Natural killer cell (primary cell): ENCODE measurements around the gene MRPS16. TPM values are rescaled to one million over a fixed set of nuclear protein-coding genes. Genes with fewer than 3 reads are reported as not detected.

Experiments
- ATAC-seq, 3 donors: fragments of 150-1000 bp in 2 of 3; fragments of 200-7000 bp in 1 of 3; cut with Tn5 transposase; 1 replicate in 1 of 3; 2 replicates in 2 of 3; pipeline ENCODE4 v1.10.0; 2021; ENCODE audit warnings: mild to moderate bottlenecking in 2 of 3, moderate library complexity in 2 of 3
- DNase-seq, 2 donors: peaks; one replicate each; pipeline versions ENCODE4 v3.0.0 to v3.0.0-alpha.2; 2013 to 2021; ENCODE audit warnings: mixed read lengths in 1 of 2
- H3K27ac ChIP-seq: one replicate; pipeline ENCODE4 v1.5.1; 2013; ENCODE audit warnings: mild to moderate bottlenecking, low read length
- H3K27me3 ChIP-seq: one replicate; pipeline ENCODE4 v1.6.1; 2013; ENCODE audit warnings: low read length; ENCODE audit not compliant: control insufficient read depth, insufficient read depth
- H3K36me3 ChIP-seq: one replicate; pipeline ENCODE4 v1.6.1; 2013; ENCODE audit warnings: low read length; ENCODE audit not compliant: control insufficient read depth, insufficient read depth
- H3K4me1 ChIP-seq: one replicate; pipeline ENCODE4 v1.6.1; 2013; ENCODE audit warnings: low read length; ENCODE audit not compliant: control insufficient read depth, insufficient read depth
- H3K4me3 ChIP-seq: one replicate; pipeline ENCODE4 v1.5.1; 2013; ENCODE audit warnings: low read length
- H3K9me3 ChIP-seq: one replicate; pipeline ENCODE4 v1.6.1; 2013; ENCODE audit warnings: low read length; ENCODE audit not compliant: control insufficient read depth, insufficient read depth
- H3K27ac Mint-ChIP-seq, 2 donors: one replicate each; pipeline ENCODE4 v1.8.0; 2022; ENCODE audit warnings: mild to moderate bottlenecking in 2 of 2, mixed read lengths in 2 of 2, moderate library complexity in 1 of 2
- H3K27me3 Mint-ChIP-seq, 2 donors: one replicate each; pipeline ENCODE4 v1.8.0; 2022; ENCODE audit warnings: low read depth in 2 of 2, mixed read lengths in 2 of 2
- H3K36me3 Mint-ChIP-seq: one replicate; pipeline ENCODE4 v1.8.0; 2022; ENCODE audit warnings: mixed read lengths
- H3K4me1 Mint-ChIP-seq, 2 donors: one replicate each; pipeline ENCODE4 v1.8.0; 2022; ENCODE audit warnings: mixed read lengths in 2 of 2
- H3K4me3 Mint-ChIP-seq: one replicate; pipeline ENCODE4 v1.8.0; 2022; ENCODE audit warnings: mild to moderate bottlenecking, moderate library complexity, mixed read lengths
- H3K9me3 Mint-ChIP-seq, 2 donors: one replicate each; pipeline ENCODE4 v1.8.0; 2022; ENCODE audit warnings: mixed read lengths in 2 of 2
- WGBS: methylation state at CpG from one replicate; pipeline ENCODE4 v1.1.7; 2013; ENCODE audit warnings: missing lambda C conversion rate; ENCODE audit not compliant: insufficient coverage; 5-methylcytosine and 5-hydroxymethylcytosine counted together
- intact Hi-C: fragments of 100-400 bp; cut with micrococcal nuclease; formaldehyde crosslinking; loops from one replicate; pipeline ENCODE4 v1.14.2; 2022
- total RNA-seq, 4 donors: library from RNA; stranded (reverse); fragments of 120-200 nt in 1 of 4; gene quantifications; one replicate each; pipeline versions ENCODE4 v1.2.3 to v1.2.4, GENCODE V29; 2013 to 2022
- TF ChIP-seq, protein P1 (sequence below): fragments of 200-600 bp; IDR thresholded peaks from one replicate; pipeline ENCODE4 v1.8.0; 2022; ENCODE audit warnings: antibody characterized with exemption

Gene MRPS16
- total RNA-seq, 3 donors from 2014 or later (not counting 1 experiment from before 2014, with no cell fraction given): 28.2 to 39.4 (median 31.4) TPM

- no peaks in the 10 kb centered on the region for H3K27me3 Mint-ChIP-seq
- intact Hi-C loops: no loop called here
- Histone ChIP-seq H3K4me3 (no peak overlapping the region), H3K36me3 (peaks cover 3% of the 10 kb centered on the region), H3K9me3 (no peaks in the 10 kb centered on the region), H3K27ac (no peak overlapping the region), H3K4me1 (no peaks in the 10 kb centered on the region), H3K27me3 (no peaks in the 10 kb centered on the region)
- ATAC-seq (no peak), DNase-seq (no peak)
- 87% methylated on average over 1 of the region's 1 CpG for WGBS
- TF ChIP-seq, protein P1, sequence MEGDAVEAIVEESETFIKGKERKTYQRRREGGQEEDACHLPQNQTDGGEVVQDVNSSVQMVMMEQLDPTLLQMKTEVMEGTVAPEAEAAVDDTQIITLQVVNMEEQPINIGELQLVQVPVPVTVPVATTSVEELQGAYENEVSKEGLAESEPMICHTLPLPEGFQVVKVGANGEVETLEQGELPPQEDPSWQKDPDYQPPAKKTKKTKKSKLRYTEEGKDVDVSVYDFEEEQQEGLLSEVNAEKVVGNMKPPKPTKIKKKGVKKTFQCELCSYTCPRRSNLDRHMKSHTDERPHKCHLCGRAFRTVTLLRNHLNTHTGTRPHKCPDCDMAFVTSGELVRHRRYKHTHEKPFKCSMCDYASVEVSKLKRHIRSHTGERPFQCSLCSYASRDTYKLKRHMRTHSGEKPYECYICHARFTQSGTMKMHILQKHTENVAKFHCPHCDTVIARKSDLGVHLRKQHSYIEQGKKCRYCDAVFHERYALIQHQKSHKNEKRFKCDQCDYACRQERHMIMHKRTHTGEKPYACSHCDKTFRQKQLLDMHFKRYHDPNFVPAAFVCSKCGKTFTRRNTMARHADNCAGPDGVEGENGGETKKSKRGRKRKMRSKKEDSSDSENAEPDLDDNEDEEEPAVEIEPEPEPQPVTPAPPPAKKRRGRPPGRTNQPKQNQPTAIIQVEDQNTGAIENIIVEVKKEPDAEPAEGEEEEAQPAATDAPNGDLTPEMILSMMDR: no peak
- H3K9me3 Mint-ChIP-seq: no peaks in the 10 kb centered on the region
- H3K4me3 Mint-ChIP-seq: no peak overlapping the region
- H3K27ac Mint-ChIP-seq: no peak overlapping the region
- no peaks in the 10 kb centered on the region for H3K4me1 Mint-ChIP-seq
- H3K36me3 Mint-ChIP-seq: no peaks in the 10 kb centered on the region
Measured at GRCh38 chr10:73209705-73210104, 42.7 kb downstream of the MRPS16 start.

DNA sequence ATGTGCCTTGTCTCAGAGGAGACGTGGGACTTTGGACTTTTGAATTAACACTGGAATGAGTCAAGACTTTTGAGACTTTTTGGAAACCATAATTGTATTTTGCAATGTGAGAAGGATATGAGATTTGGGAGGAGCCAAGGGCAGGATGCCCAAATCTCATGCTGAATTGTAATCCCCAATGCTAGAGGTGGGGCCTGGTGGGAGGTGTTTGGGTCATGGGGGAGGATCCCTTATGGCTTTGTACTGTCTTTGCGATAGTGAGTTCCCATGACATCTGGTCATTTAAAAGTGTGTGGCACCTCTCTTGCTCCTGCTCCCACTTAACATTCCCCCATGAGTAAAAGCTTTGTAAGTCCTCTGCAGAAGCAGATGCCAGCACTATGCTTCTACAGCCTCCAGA is 44.6 kb downstream of the MRPS16 start:
- 92% methylated on average over 2 of the region's 2 CpGs for WGBS
- H3K27me3 ChIP-seq: no peaks in the 10 kb centered on the region
- no peak overlapping the region for H3K4me3 ChIP-seq
- no peak for DNase-seq
- no peak for ATAC-seq
- no peaks in the 10 kb centered on the region for H3K27me3 Mint-ChIP-seq
- no peak overlapping the region for H3K27ac Mint-ChIP-seq
- H3K9me3 ChIP-seq: no peaks in the 10 kb centered on the region
- no peaks in the 10 kb centered on the region for H3K9me3 Mint-ChIP-seq
- no peak overlapping the region for H3K4me3 Mint-ChIP-seq
- H3K4me1 ChIP-seq: no peaks in the 10 kb centered on the region
- no peaks in the 10 kb centered on the region for H3K4me1 Mint-ChIP-seq
- no peaks in the 10 kb centered on the region for H3K36me3 Mint-ChIP-seq
- peaks cover 3% of the 10 kb centered on the region for H3K36me3 ChIP-seq
- intact Hi-C loops: no loop called here
- no peak overlapping the region for H3K27ac ChIP-seq
- TF ChIP-seq, protein P1: no peak

DNA sequence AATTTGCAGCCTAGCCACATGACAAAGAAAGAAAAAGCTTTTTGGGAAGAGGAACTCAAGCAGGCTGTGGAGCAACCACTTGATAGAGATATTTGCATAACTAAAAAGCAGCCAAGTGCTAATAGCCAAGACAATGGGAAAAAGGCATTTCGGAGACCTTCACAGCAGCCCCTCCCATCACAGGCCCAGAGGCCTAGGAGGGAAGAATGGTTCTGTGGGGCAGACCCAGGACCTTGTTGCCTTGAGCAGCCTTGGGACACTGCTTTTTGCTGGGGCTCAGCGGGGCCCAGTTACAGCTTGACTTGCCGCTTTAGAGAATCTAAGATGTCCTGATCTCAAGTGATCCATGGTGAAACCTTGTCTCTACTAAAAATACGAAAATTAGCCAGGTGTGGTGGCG is 46.1 kb downstream of the MRPS16 start:
- Mint-ChIP-seq H3K27ac (no peak overlapping the region), H3K4me3 (no peak overlapping the region), H3K27me3 (no peaks in the 10 kb centered on the region), H3K9me3 (no peaks in the 10 kb centered on the region), H3K4me1 (no peaks in the 10 kb centered on the region), H3K36me3 (no peaks in the 10 kb centered on the region)
- TF ChIP-seq, protein P1: no peak
- ATAC-seq: no peak
- intact Hi-C loops: no loop called here
- H3K27me3 ChIP-seq: no peaks in the 10 kb centered on the region
- no peak overlapping the region for H3K27ac ChIP-seq
- 98% methylated on average over 5 of the region's 5 CpGs for WGBS
- H3K9me3 ChIP-seq: no peaks in the 10 kb centered on the region
- no peak for DNase-seq
- peaks cover 3% of the 10 kb centered on the region for H3K36me3 ChIP-seq
- H3K4me3 ChIP-seq: no peak overlapping the region
- H3K4me1 ChIP-seq: no peaks in the 10 kb centered on the region

DNA sequence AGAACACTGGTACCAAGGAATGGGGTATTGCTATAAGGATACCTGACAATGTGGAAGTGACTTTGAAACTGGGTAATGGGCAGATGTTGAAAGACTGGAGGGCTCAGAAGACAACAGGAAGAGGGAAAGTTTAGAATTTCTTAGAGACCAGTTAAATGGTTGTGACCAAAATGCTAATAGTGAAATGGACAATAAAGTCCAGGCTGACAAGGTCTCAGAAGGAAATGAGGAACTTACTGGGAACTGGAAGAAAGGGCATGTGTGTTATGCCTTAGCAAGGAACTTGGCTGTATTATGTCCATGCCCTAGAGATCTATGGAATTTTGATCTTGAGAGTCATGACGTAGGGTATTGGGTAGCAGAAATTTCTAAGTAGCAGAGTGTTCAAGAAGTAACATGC is 46.6 kb downstream of the MRPS16 start:
- intact Hi-C loops: no loop called here

More for the DNA sequence above, 46.6 kb downstream of the MRPS16 start:
- Histone ChIP-seq H3K9me3 (no peaks in the 10 kb centered on the region), H3K27me3 (no peaks in the 10 kb centered on the region), H3K4me1 (no peaks in the 10 kb centered on the region), H3K36me3 (peaks cover 3% of the 10 kb centered on the region), H3K27ac (no peak overlapping the region), H3K4me3 (no peak overlapping the region)
- Mint-ChIP-seq H3K27ac (no peak overlapping the region), H3K4me1 (no peaks in the 10 kb centered on the region), H3K4me3 (no peak overlapping the region), H3K9me3 (no peaks in the 10 kb centered on the region), H3K27me3 (no peaks in the 10 kb centered on the region), H3K36me3 (no peaks in the 10 kb centered on the region)
- TF ChIP-seq, protein P1: no peak
- WGBS: 95% methylated on average over 1 of the region's 1 CpG
- no peak for DNase-seq
- ATAC-seq: no peak
